ENCODE measurements around the gene ANAPC4.

ANAPC4 gene

GRCh38 chr4:25433966-25434827 is 57.1 kb downstream of the ANAPC4 start:
- no peak for DNase-seq (ENCODE audit: low spot score)

GRCh38 chr4:25437926-25438325 is 60.9 kb downstream of the ANAPC4 start:
- DNase-seq (ENCODE audit: low spot score): no peak

- peak; percentile 85 for DNase-seq (ENCODE audit: low spot score)
Observed at GRCh38 chr4:25439918-25440477, 62.9 kb downstream of the ANAPC4 start.

- DNase-seq (ENCODE audit: low spot score): no peak
Observed at GRCh38 chr4:25440478-25441030, 63.5 kb downstream of the ANAPC4 start.

GRCh38 chr4:25441519-25442117 is 64.6 kb downstream of the ANAPC4 start:
- peak; percentile 76 for DNase-seq (ENCODE audit: low spot score)

GRCh38 chr4:25442863-25443307 is 65.8 kb downstream of the ANAPC4 start:
- no peak for DNase-seq (ENCODE audit: low spot score)

GRCh38 chr4:25443851-25444250 is 66.8 kb downstream of the ANAPC4 start:
- no peak for DNase-seq (ENCODE audit: low spot score)

GRCh38 chr4:25446611-25447010 is 69.5 kb downstream of the ANAPC4 start:
- no peak for DNase-seq (ENCODE audit: low spot score)

- DNase-seq (ENCODE audit: low spot score): peak; percentile 82
Observed at GRCh38 chr4:25448379-25449109, 71.5 kb downstream of the ANAPC4 start.

GRCh38 chr4:25449270-25449669 is 72.2 kb downstream of the ANAPC4 start:
- no peak for DNase-seq (ENCODE audit: low spot score)

- no peak for DNase-seq (ENCODE audit: low spot score)
Observed at GRCh38 chr4:25449688-25450087, 72.6 kb downstream of the ANAPC4 start.

- no peak for DNase-seq (ENCODE audit: low spot score)
Observed at GRCh38 chr4:25450491-25450901, 73.4 kb downstream of the ANAPC4 start.

- no peak for DNase-seq (ENCODE audit: low spot score)
Observed at GRCh38 chr4:25451676-25452075, 74.6 kb downstream of the ANAPC4 start.

- DNase-seq (ENCODE audit: low spot score): no peak
Observed at GRCh38 chr4:25452081-25452480, 75.0 kb downstream of the ANAPC4 start.

GRCh38 chr4:25454476-25454875 is 77.4 kb downstream of the ANAPC4 start:
- no peak for DNase-seq (ENCODE audit: low spot score)

- peak; percentile 54 for DNase-seq (ENCODE audit: low spot score)
Observed at GRCh38 chr4:25457053-25457715, 80.1 kb downstream of the ANAPC4 start.

GRCh38 chr4:25466966-25467697 is 90.1 kb downstream of the ANAPC4 start:
- DNase-seq (ENCODE audit: low spot score): no peak

GRCh38 chr4:25467843-25468242 is 90.8 kb downstream of the ANAPC4 start:
- DNase-seq (ENCODE audit: low spot score): no peak
